Fibroblast of lung (primary cell): ENCODE data around the gene KLHDC7A. TPM values are rescaled to one million over a fixed set of nuclear protein-coding genes. Genes with fewer than 3 reads are reported as not detected.

Experiments used
- DNase-seq, 2 donors: peaks; one replicate each; pipeline versions ENCODE4 v3.0.0 to v3.0.0-alpha.2; 2010; ENCODE audit warnings: low read depth in 2 of 2
- H2AFZ ChIP-seq: 2 replicates; pipeline ENCODE4 v1.5.1; 2012; ENCODE audit warnings: low read length, control low read depth, inconsistent platforms
- H3K27ac ChIP-seq: 2 replicates; pipeline ENCODE4 v1.5.1; 2011; ENCODE audit warnings: low read length, control low read depth; ENCODE audit not compliant: insufficient read depth
- H3K27me3 ChIP-seq: 2 replicates; pipeline ENCODE4 v1.5.1; 2011; ENCODE audit warnings: mild to moderate bottlenecking, low read length; ENCODE audit not compliant: control insufficient read depth, insufficient read depth
- H3K36me3 ChIP-seq: 2 replicates; pipeline ENCODE4 v1.5.1; 2011; ENCODE audit warnings: low read length; ENCODE audit not compliant: control insufficient read depth, insufficient read depth
- H3K4me1 ChIP-seq: 2 replicates; pipeline ENCODE4 v1.5.1; 2011; ENCODE audit warnings: low read length; ENCODE audit not compliant: control insufficient read depth, insufficient read depth; ENCODE audit errors: extremely low read depth
- H3K4me2 ChIP-seq: 2 replicates; pipeline ENCODE4 v1.5.1; 2011; ENCODE audit warnings: low read length, control low read depth; ENCODE audit not compliant: insufficient read depth; ENCODE audit errors: extremely low read depth
- H3K4me3 ChIP-seq, 4 experiments: fragments of 200-600 bp in 1 of 4; sonication (generic) in 1 of 4; replicated peaks in 1 of 4; 2 replicates each; pipeline ENCODE4 v1.5.1; 2011 to 2016; ENCODE audit warnings: low read length in 4 of 4, low read depth in 3 of 4, mild to moderate bottlenecking in 3 of 4, control low read depth in 2 of 4, inconsistent platforms in 1 of 4, mixed read lengths in 1 of 4; ENCODE audit not compliant: insufficient read depth in 1 of 4; ENCODE audit errors: control extremely low read depth in 1 of 4
- H3K79me2 ChIP-seq: 2 replicates; pipeline ENCODE4 v1.5.1; 2012; ENCODE audit warnings: mild to moderate bottlenecking, low read length, inconsistent platforms; ENCODE audit not compliant: control insufficient read depth, insufficient read depth
- H3K9ac ChIP-seq: 2 replicates; pipeline ENCODE4 v1.5.1; 2011; ENCODE audit warnings: mild to moderate bottlenecking, low read length, control low read depth; ENCODE audit not compliant: insufficient read depth
- H3K9me3 ChIP-seq: 2 replicates; pipeline ENCODE4 v1.5.1; 2012; ENCODE audit warnings: low read depth, low read length; ENCODE audit not compliant: control insufficient read depth, insufficient read depth
- H4K20me1 ChIP-seq: 2 replicates; pipeline ENCODE4 v1.5.1; 2011; ENCODE audit warnings: low read length; ENCODE audit not compliant: control insufficient read depth, insufficient read depth; ENCODE audit errors: extremely low read depth
- EZH2 ChIP-seq: IDR thresholded peaks from 2 replicates; pipeline ENCODE4 v1.5.1; 2012; ENCODE audit warnings: low read length, control low read depth, mild to moderate bottlenecking; ENCODE audit errors: missing control alignments
- polyA plus RNA-seq, 2 donors: library from polyadenylated mRNA; depleted of rRNA in 1 of 2; stranded (reverse) in 1 of 2; unstranded in 1 of 2; fragments of >200 nt; gene quantifications; 2 replicates each; pipeline ENCODE4 v1.2.1, GENCODE V29; 2011 to 2012; ENCODE audit warnings: missing spikeins in 1 of 2
- total RNA-seq: library from RNA; depleted of rRNA; stranded (reverse); fragments of >200 nt; gene quantifications from 2 replicates; pipeline ENCODE4 v1.2.1, GENCODE V29; 2014
- TF ChIP-seq, protein P1 (sequence below), 2 donors: IDR thresholded peaks in 1 of 2; conservative IDR thresholded peaks in 1 of 2; 1 replicate in 1 of 2; 2 replicates in 1 of 2; pipeline ENCODE4 v1.5.1; 2011 to 2012; ENCODE audit warnings: low read length in 2 of 2, control low read depth in 1 of 2, inconsistent platforms in 1 of 2, low read depth in 1 of 2, mild to moderate bottlenecking in 1 of 2

The KLHDC7A gene
- total and polyA plus RNA-seq, 2 donors (not counting 1 experiment from before 2014, with no cell fraction given): not detected

- H3K4me2 ChIP-seq: no peak overlapping the region
These were observed 35.7 kb downstream of the KLHDC7A start for GRCh38 chr1:18516473-18516872.

GRCh38 chr1:18526436-18527275 is 45.9 kb downstream of the KLHDC7A start:
- Histone ChIP-seq H3K79me2 (no peaks in the 10 kb centered on the region), H3K4me3 (no peak overlapping the region), H2AFZ (no peak overlapping the region), H3K27ac (no peak overlapping the region), H3K4me1 (no peaks in the 10 kb centered on the region), H3K27me3 (no peaks in the 10 kb centered on the region), H3K4me2 (no peak overlapping the region), H3K9me3 (no peaks in the 10 kb centered on the region), H3K9ac (no peak overlapping the region), H3K36me3 (no peaks in the 10 kb centered on the region), H4K20me1 (no peaks in the 10 kb centered on the region)
- no peak for DNase-seq
- TF ChIP-seq, protein P1, sequence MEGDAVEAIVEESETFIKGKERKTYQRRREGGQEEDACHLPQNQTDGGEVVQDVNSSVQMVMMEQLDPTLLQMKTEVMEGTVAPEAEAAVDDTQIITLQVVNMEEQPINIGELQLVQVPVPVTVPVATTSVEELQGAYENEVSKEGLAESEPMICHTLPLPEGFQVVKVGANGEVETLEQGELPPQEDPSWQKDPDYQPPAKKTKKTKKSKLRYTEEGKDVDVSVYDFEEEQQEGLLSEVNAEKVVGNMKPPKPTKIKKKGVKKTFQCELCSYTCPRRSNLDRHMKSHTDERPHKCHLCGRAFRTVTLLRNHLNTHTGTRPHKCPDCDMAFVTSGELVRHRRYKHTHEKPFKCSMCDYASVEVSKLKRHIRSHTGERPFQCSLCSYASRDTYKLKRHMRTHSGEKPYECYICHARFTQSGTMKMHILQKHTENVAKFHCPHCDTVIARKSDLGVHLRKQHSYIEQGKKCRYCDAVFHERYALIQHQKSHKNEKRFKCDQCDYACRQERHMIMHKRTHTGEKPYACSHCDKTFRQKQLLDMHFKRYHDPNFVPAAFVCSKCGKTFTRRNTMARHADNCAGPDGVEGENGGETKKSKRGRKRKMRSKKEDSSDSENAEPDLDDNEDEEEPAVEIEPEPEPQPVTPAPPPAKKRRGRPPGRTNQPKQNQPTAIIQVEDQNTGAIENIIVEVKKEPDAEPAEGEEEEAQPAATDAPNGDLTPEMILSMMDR (conservative IDR thresholded peaks at IDR 0.05 in 1 of 2, IDR thresholded peaks at IDR 0.05 in 1 of 2; ENCODE audit: low read depth in 1 of 2, low read length in 2 of 2): no peak
- TF ChIP-seq EZH2: no peak

More at GRCh38 chr1:18516473-18516872, 35.7 kb downstream of the KLHDC7A start:
- no peaks in the 10 kb centered on the region for H3K4me1 ChIP-seq
- H3K79me2 ChIP-seq: no peaks in the 10 kb centered on the region
- H3K27ac ChIP-seq: no peak overlapping the region
- H3K27me3 ChIP-seq: no peaks in the 10 kb centered on the region
- no peak overlapping the region for H3K9ac ChIP-seq
- H3K9me3 ChIP-seq: no peaks in the 10 kb centered on the region
- no peaks in the 10 kb centered on the region for H3K36me3 ChIP-seq
- DNase-seq: no peak
- H4K20me1 ChIP-seq: no peaks in the 10 kb centered on the region
- no peak overlapping the region for H3K4me3 ChIP-seq
- TF ChIP-seq EZH2: no peak
- TF ChIP-seq, protein P1 (conservative IDR thresholded peaks at IDR 0.05 in 1 of 2, IDR thresholded peaks at IDR 0.05 in 1 of 2; ENCODE audit: low read depth in 1 of 2, low read length in 2 of 2): no peak
- no peak overlapping the region for H2AFZ ChIP-seq

GRCh38 chr1:18527514-18527913 is 46.8 kb downstream of the KLHDC7A start:
- Histone ChIP-seq H3K9ac (no peak overlapping the region), H4K20me1 (no peaks in the 10 kb centered on the region), H3K27ac (no peak overlapping the region), H3K4me3 (no peak overlapping the region), H3K9me3 (no peaks in the 10 kb centered on the region), H3K27me3 (no peaks in the 10 kb centered on the region), H3K36me3 (no peaks in the 10 kb centered on the region), H3K4me2 (no peak overlapping the region), H3K79me2 (no peaks in the 10 kb centered on the region), H3K4me1 (no peaks in the 10 kb centered on the region), H2AFZ (no peak overlapping the region)
- TF ChIP-seq EZH2: no peak
- TF ChIP-seq, protein P1 (conservative IDR thresholded peaks at IDR 0.05 in 1 of 2, IDR thresholded peaks at IDR 0.05 in 1 of 2; ENCODE audit: low read depth in 1 of 2, low read length in 2 of 2): no peak
- no peak for DNase-seq
